ENCODE measurements around the gene KRT7.

The KRT7 gene

DNA sequence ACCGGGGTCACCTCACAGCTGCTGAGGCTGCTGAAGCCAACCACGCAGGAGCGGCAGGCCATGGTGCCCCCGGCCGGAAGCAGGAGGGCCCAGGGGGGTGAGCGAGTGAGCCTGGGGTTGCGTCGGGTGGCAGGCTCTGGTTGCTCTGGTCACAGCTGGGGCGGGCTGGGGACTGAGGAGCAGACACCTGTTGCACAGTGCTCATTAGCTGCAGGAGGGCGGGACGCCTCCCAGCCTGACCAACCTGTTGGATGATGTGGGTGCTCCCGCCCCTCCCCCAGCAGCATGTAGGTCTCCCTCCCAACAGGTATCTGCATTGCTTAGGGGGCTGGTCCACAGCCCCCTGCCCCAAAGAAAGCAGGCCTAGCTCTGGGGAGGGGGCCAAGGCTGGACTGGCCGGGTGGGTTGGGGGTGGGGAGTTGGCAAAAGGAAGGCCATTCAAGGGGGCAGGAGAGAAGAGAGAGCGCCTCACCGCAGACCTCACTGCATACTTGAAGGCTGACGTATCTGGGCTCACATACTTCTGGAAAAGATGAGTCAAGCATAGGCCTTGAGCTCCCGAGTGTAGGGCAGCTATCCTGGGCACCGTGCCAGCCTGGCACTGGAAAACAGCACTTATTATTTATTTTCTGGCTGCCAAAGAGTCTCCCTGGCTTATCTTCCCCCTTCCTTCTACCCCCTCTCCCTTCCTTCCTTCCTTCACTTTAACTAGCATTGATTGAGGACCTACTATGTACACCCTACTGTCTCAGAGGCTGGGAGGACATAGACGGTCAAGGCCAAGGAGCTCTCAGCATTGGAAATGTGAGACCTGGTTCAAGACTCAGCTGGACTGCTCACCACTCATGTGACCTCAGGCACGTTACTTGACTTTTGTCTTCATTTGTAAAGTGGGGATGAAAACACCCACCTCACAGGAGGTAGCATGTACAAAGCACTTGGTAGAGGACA is 40.9 kb upstream of the KRT7 start, which contains the start of gene KRT80:
Gene KRT80, minus strand, starts transcription at position 174 of the 951 bp plus-strand sequence. Its CDS starts 112 bp downstream, at position 62.
- Histone ChIP-seq H3K36me3 (ENCODE audit: control insufficient read depth, insufficient read depth, low read length) (no peaks in the 10 kb centered on the region), H3K9ac (ENCODE audit: low read depth, low read length) (no peak within 1 kb of the TSS), H3K27me3 (ENCODE audit: control insufficient read depth, insufficient read depth, low read length) (no peaks in the 10 kb centered on the region), H3K4me3 (ENCODE audit: low read depth, low read length) (no peak within 1 kb of the TSS), H3K9me3 (ENCODE audit: control insufficient read depth, insufficient read depth, low read length) (no peaks in the 10 kb centered on the region), H3K4me1 (ENCODE audit: control insufficient read depth, insufficient read depth, low read length) (no peaks in the 10 kb centered on the region)

GRCh38 chr12:52193532-52193931 is 39.5 kb upstream of the KRT7 start:
- Histone ChIP-seq H3K9ac (ENCODE audit: low read depth, low read length) (no peak overlapping the region), H3K36me3 (ENCODE audit: control insufficient read depth, insufficient read depth, low read length) (no peaks in the 10 kb centered on the region), H3K4me1 (ENCODE audit: control insufficient read depth, insufficient read depth, low read length) (no peaks in the 10 kb centered on the region), H3K9me3 (ENCODE audit: control insufficient read depth, insufficient read depth, low read length) (no peaks in the 10 kb centered on the region), H3K4me3 (ENCODE audit: low read depth, low read length) (no peak overlapping the region), H3K27me3 (ENCODE audit: control insufficient read depth, insufficient read depth, low read length) (no peaks in the 10 kb centered on the region)

DNA sequence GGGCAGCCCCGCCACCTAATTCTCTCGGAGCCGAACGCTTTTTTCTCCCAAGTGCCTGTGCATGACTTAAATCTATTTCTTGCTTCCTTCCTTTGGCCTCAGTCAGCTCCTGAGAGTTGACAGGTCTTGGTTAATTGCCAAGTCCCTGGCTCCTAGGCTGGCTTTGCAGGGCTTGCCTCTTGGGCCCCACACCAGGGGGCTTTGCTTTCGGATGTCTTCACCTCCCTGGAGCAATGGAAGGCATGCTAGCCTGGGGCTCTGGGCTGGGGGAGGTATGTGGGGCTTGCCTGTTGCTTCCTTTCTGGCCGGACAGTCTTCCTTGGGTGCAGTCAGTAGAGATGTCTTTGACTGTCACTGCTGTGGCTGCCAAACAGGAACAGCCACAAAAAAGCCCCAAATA is 39.1 kb upstream of the KRT7 start:
- H3K4me1 ChIP-seq (ENCODE audit: control insufficient read depth, insufficient read depth, low read length), result no peaks in the 10 kb centered on the region

DNA sequence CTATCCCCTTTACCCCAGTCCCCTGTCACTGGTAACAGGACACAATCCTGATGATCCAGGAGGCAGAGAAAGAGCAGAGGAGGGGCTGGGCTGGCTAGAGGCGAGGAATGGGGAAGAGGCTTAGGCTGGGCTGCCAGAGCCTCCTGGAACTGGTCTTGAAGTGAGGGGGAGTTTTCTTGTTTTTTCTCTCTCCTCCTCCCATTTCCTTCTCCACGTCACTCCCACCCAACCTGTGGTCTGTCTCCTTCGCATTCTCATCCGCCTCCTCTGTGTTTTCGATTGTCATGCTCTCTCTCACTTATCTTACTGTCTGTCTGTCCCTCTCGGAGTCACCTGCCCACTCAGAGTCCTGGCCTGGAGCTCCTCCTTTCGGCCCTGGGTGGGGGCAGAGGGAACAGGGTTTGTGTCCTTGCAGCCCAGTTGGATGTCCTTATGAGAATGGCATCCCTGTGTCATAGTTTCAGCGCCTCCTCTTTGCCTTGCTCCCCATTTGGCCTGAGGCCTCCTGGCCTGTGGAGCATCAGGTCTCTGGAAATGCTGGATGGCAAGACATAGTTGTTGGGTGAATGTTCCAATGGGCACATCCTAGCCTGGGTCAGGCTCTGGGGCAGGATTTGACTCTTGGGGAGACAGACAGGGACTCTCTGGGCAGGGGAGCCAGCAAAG is 37.8 kb upstream of the KRT7 start:
- no peaks in the 10 kb centered on the region for H3K4me1 ChIP-seq (ENCODE audit: control insufficient read depth, insufficient read depth, low read length)
- no peak overlapping the region for H3K4me3 ChIP-seq (ENCODE audit: low read depth, low read length)
- H3K27me3 ChIP-seq (ENCODE audit: control insufficient read depth, insufficient read depth, low read length), result no peaks in the 10 kb centered on the region
- H3K36me3 ChIP-seq (ENCODE audit: control insufficient read depth, insufficient read depth, low read length), result no peaks in the 10 kb centered on the region
- no peak overlapping the region for H3K9ac ChIP-seq (ENCODE audit: low read depth, low read length)
- no peaks in the 10 kb centered on the region for H3K9me3 ChIP-seq (ENCODE audit: control insufficient read depth, insufficient read depth, low read length)

More for the DNA sequence above, 39.1 kb upstream of the KRT7 start:
- Histone ChIP-seq H3K9me3 (ENCODE audit: control insufficient read depth, insufficient read depth, low read length) (no peaks in the 10 kb centered on the region), H3K4me3 (ENCODE audit: low read depth, low read length) (no peak overlapping the region), H3K36me3 (ENCODE audit: control insufficient read depth, insufficient read depth, low read length) (no peaks in the 10 kb centered on the region), H3K27me3 (ENCODE audit: control insufficient read depth, insufficient read depth, low read length) (no peaks in the 10 kb centered on the region), H3K9ac (ENCODE audit: low read depth, low read length) (no peak overlapping the region)

DNA sequence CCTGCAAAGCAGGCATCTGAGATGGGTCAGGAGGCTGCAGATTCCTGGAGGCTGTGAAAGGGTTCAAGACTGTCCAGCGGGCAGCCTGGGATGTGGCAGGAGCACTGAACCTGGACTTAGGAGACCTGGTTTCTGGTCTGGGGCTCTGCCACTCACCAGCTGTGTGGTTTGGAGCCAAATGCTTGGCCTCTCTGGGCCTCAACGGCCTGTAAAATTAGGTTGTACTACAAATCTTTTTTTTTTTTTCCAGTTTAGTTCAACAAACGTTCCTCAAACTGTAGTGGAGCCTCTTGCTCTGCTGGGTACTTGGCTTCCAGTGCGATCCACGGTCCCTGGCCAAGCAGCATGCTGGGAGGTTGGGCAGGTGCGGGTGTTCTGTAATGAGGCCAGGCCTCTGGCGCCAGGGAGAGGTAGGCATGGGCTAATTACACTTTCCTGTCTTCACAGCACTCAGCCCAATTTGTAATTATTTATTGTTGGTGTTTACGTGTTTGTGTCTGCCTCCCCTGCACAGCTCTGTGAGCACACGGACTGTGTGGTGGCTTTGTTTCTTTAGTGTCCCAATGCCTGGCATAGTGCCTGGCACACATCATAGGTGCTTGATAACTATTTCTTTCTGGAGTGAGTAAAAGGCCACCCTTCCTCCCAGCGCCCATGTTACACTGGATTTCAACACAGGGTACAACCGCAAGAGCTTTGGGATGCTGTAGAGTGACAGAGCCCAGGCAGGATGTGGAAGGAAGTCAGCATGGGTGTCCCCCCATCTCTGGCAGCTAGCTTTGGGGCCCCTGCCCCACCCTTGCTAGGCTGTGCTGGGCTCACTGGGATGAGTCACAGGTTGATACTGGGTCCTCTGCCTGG is 35.4 kb upstream of the KRT7 start:
- Histone ChIP-seq H3K9ac (ENCODE audit: low read depth, low read length) (no peak overlapping the region), H3K4me3 (ENCODE audit: low read depth, low read length) (no peak overlapping the region), H3K4me1 (ENCODE audit: control insufficient read depth, insufficient read depth, low read length) (no peaks in the 10 kb centered on the region), H3K27me3 (ENCODE audit: control insufficient read depth, insufficient read depth, low read length) (no peaks in the 10 kb centered on the region), H3K9me3 (ENCODE audit: control insufficient read depth, insufficient read depth, low read length) (no peaks in the 10 kb centered on the region), H3K36me3 (ENCODE audit: control insufficient read depth, insufficient read depth, low read length) (no peaks in the 10 kb centered on the region)

- Histone ChIP-seq H3K9me3 (ENCODE audit: control insufficient read depth, insufficient read depth, low read length) (no peaks in the 10 kb centered on the region), H3K4me3 (ENCODE audit: low read depth, low read length) (no peak overlapping the region), H3K36me3 (ENCODE audit: control insufficient read depth, insufficient read depth, low read length) (no peaks in the 10 kb centered on the region), H3K27me3 (ENCODE audit: control insufficient read depth, insufficient read depth, low read length) (no peaks in the 10 kb centered on the region), H3K9ac (ENCODE audit: low read depth, low read length) (no peak overlapping the region), H3K4me1 (ENCODE audit: control insufficient read depth, insufficient read depth, low read length) (no peaks in the 10 kb centered on the region)
These were observed 34.4 kb upstream of the KRT7 start for GRCh38 chr12:52198454-52199215.

- no peak overlapping the region for H3K4me3 ChIP-seq (ENCODE audit: low read depth, low read length)
- no peaks in the 10 kb centered on the region for H3K9me3 ChIP-seq (ENCODE audit: control insufficient read depth, insufficient read depth, low read length)
- no peaks in the 10 kb centered on the region for H3K4me1 ChIP-seq (ENCODE audit: control insufficient read depth, insufficient read depth, low read length)
- H3K27me3 ChIP-seq (ENCODE audit: control insufficient read depth, insufficient read depth, low read length), result no peaks in the 10 kb centered on the region
- no peaks in the 10 kb centered on the region for H3K36me3 ChIP-seq (ENCODE audit: control insufficient read depth, insufficient read depth, low read length)
- H3K9ac ChIP-seq (ENCODE audit: low read depth, low read length), result no peak overlapping the region
These were observed 33.6 kb upstream of the KRT7 start for GRCh38 chr12:52199294-52199919.

GRCh38 chr12:52200086-52200780 is 32.8 kb upstream of the KRT7 start:
- no peaks in the 10 kb centered on the region for H3K4me1 ChIP-seq (ENCODE audit: control insufficient read depth, insufficient read depth, low read length)
- no peaks in the 10 kb centered on the region for H3K9me3 ChIP-seq (ENCODE audit: control insufficient read depth, insufficient read depth, low read length)
- H3K36me3 ChIP-seq (ENCODE audit: control insufficient read depth, insufficient read depth, low read length), result no peaks in the 10 kb centered on the region
- no peaks in the 10 kb centered on the region for H3K27me3 ChIP-seq (ENCODE audit: control insufficient read depth, insufficient read depth, low read length)
- no peak overlapping the region for H3K9ac ChIP-seq (ENCODE audit: low read depth, low read length)
- no peak overlapping the region for H3K4me3 ChIP-seq (ENCODE audit: low read depth, low read length)

GRCh38 chr12:52200781-52201450 is 32.1 kb upstream of the KRT7 start:
- H3K9ac ChIP-seq (ENCODE audit: low read depth, low read length), result no peak overlapping the region
- H3K27me3 ChIP-seq (ENCODE audit: control insufficient read depth, insufficient read depth, low read length), result no peaks in the 10 kb centered on the region
- no peak overlapping the region for H3K4me3 ChIP-seq (ENCODE audit: low read depth, low read length)
- H3K4me1 ChIP-seq (ENCODE audit: control insufficient read depth, insufficient read depth, low read length), result no peaks in the 10 kb centered on the region
- no peaks in the 10 kb centered on the region for H3K9me3 ChIP-seq (ENCODE audit: control insufficient read depth, insufficient read depth, low read length)
- H3K36me3 ChIP-seq (ENCODE audit: control insufficient read depth, insufficient read depth, low read length), result no peaks in the 10 kb centered on the region

DNA sequence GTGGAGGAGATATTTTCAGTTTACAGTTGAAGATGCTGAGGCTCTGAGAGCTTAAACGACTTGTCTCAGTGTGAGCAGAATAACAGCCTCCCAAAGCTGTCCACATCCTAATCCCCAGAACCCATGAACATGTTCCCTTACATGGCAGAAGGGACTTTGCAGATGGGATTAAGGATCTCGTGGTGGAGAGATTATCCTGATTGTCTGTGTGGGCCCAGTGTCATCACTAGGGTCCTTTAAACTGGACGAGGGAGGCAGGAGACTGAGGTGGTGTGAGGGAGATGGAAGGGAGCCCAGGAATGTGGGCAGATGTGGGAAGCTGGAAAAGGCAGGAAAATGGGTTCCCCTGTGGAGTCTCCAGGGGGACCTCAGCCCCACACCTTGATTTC is 31.6 kb upstream of the KRT7 start:
- Histone ChIP-seq H3K4me1 (ENCODE audit: control insufficient read depth, insufficient read depth, low read length) (no peaks in the 10 kb centered on the region), H3K9ac (ENCODE audit: low read depth, low read length) (no peak overlapping the region), H3K27me3 (ENCODE audit: control insufficient read depth, insufficient read depth, low read length) (no peaks in the 10 kb centered on the region), H3K36me3 (ENCODE audit: control insufficient read depth, insufficient read depth, low read length) (no peaks in the 10 kb centered on the region), H3K9me3 (ENCODE audit: control insufficient read depth, insufficient read depth, low read length) (no peaks in the 10 kb centered on the region), H3K4me3 (ENCODE audit: low read depth, low read length) (no peak overlapping the region)

Measured in iPS-15b (cell line).